ENCODE measurements around the gene TYW3. TPM values are rescaled to one million over a fixed set of nuclear protein-coding genes. Genes with fewer than 3 reads are reported as not detected.
"Not testable (repeated sequence)": the region's sequence is repeated elsewhere in the genome, so short reads cannot be mapped to it uniquely, and the experiment has no call there.

TYW3 gene
- total RNA-seq, 1 experiment from 2014 or later: 31.3 TPM

- CTCF ChIA-PET: no interaction called here
- BruUV-seq (replicated peaks): no TSS peak
Measured at GRCh38 chr1:74737333-74737732, 4.4 kb downstream of the TYW3 start.

DNA sequence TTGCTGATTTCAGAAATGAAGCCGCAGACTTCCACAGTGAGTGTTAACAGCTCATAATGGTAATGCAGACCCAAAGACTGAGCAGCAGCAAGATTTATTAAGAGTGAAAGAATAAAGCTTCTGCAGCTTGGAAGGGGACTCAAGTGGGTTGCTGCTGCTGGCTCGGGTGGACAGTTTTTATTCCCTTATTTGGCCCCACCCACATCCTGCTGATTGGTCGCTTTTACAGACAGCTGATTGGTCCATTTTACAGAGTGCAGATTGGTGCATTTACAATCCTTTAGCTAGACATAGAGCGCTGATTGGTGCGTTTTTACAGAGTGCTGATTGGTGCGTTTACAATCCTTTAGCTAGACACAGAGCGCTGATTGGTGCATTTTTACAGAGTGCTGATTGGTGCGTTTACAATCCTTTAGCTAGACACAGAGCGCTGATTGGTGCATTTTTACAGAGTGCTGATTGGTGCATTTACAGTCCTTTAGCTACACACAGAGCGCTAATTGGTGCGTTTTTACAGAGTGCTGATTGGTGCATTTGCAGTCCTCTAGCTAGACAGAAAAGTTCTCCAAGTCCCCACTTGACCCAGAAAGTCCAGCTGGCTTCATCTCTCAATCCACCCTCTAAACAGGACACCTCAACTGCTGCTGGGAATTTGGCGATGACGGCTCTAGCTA lies 7.5 kb downstream of the TYW3 start:
- CTCF ChIA-PET; BruUV-seq (replicated peaks); intact Hi-C loops (cut with micrococcal nuclease; ENCODE audit: unreplicated experiment); H3K4me3 Mint-ChIP-seq (ENCODE audit: low read depth, unreplicated experiment); H3K27me3 Mint-ChIP-seq (ENCODE audit: unreplicated experiment); H3K4me1 Mint-ChIP-seq (ENCODE audit: low read depth, unreplicated experiment); H3K27ac Mint-ChIP-seq (ENCODE audit: unreplicated experiment); DNase-seq; H3K9me3 Mint-ChIP-seq (ENCODE audit: low read depth, unreplicated experiment): not testable (repeated sequence)
- H3K36me3 Mint-ChIP-seq (ENCODE audit: insufficient read depth, unreplicated experiment): peaks cover 29% of the 10 kb centered on the region

More at GRCh38 chr1:74737333-74737732, 4.4 kb downstream of the TYW3 start:
- H3K9me3 Mint-ChIP-seq (ENCODE audit: low read depth, unreplicated experiment): peaks cover 3% of the 10 kb centered on the region
- intact Hi-C loops (cut with micrococcal nuclease; ENCODE audit: unreplicated experiment): no loop called here
- no peak overlapping the region for H3K27ac Mint-ChIP-seq (ENCODE audit: unreplicated experiment)
- no peak for DNase-seq
- H3K4me3 Mint-ChIP-seq (ENCODE audit: low read depth, unreplicated experiment): no peak overlapping the region
- H3K27me3 Mint-ChIP-seq (ENCODE audit: unreplicated experiment): no peaks in the 10 kb centered on the region
- TF ChIP-seq CTCF (IDR thresholded peaks at IDR 0.05; ENCODE audit: unreplicated experiment): no peak
- H3K4me1 Mint-ChIP-seq (ENCODE audit: low read depth, unreplicated experiment): peaks cover 18% of the 10 kb centered on the region
- peaks cover 45% of the 10 kb centered on the region for H3K36me3 Mint-ChIP-seq (ENCODE audit: insufficient read depth, unreplicated experiment)

- H3K27ac Mint-ChIP-seq (ENCODE audit: unreplicated experiment); DNase-seq; intact Hi-C loops (cut with micrococcal nuclease; ENCODE audit: unreplicated experiment); BruUV-seq (replicated peaks); H3K9me3 Mint-ChIP-seq (ENCODE audit: low read depth, unreplicated experiment); H3K4me1 Mint-ChIP-seq (ENCODE audit: low read depth, unreplicated experiment); H3K4me3 Mint-ChIP-seq (ENCODE audit: low read depth, unreplicated experiment); CTCF ChIA-PET; H3K27me3 Mint-ChIP-seq (ENCODE audit: unreplicated experiment): not testable (repeated sequence)
- peaks cover 24% of the 10 kb centered on the region for H3K36me3 Mint-ChIP-seq (ENCODE audit: insufficient read depth, unreplicated experiment)
Measured at GRCh38 chr1:74745247-74745646, 12.3 kb downstream of the TYW3 start.

GRCh38 chr1:74748960-74749359 lies 16.0 kb downstream of the TYW3 start:
- peaks cover 21% of the 10 kb centered on the region for H3K36me3 Mint-ChIP-seq (ENCODE audit: insufficient read depth, unreplicated experiment)
- H3K4me1 Mint-ChIP-seq (ENCODE audit: low read depth, unreplicated experiment): peaks cover 9% of the 10 kb centered on the region
- no TSS peak for BruUV-seq (replicated peaks)
- no peak for TF ChIP-seq CTCF (IDR thresholded peaks at IDR 0.05; ENCODE audit: unreplicated experiment)
- H3K27me3 Mint-ChIP-seq (ENCODE audit: unreplicated experiment): no peaks in the 10 kb centered on the region
- intact Hi-C loops (cut with micrococcal nuclease; ENCODE audit: unreplicated experiment): no loop called here
- CTCF ChIA-PET: no interaction called here
- H3K27ac Mint-ChIP-seq (ENCODE audit: unreplicated experiment): peak overlapping the region; percentile 17
- no peak for DNase-seq
- H3K4me3 Mint-ChIP-seq (ENCODE audit: low read depth, unreplicated experiment): no peak overlapping the region
- no peaks in the 10 kb centered on the region for H3K9me3 Mint-ChIP-seq (ENCODE audit: low read depth, unreplicated experiment)

DNA sequence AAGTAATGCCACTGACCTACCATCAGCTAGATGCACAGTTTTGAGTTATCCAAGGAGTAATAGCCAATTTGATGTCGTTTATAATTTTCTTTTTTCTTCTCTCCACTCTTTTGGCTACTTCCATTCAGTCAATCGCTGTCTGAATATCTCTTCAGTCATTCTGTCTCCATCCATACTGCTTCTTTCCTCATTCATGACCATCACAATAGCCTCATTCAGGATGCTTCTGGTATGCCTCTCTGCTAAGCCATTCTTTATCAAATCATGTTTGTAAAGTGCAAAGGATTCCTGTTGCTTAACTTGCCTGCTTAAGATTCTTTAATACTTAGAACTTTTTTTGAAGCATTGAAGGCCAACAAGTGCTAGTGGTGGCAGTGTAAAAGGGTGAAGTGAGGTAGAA lies 20.2 kb downstream of the TYW3 start:
- DNase-seq: no peak
- Mint-ChIP-seq H3K4me1 (ENCODE audit: low read depth, unreplicated experiment) (peaks cover 9% of the 10 kb centered on the region), H3K4me3 (ENCODE audit: low read depth, unreplicated experiment) (no peak overlapping the region), H3K27me3 (ENCODE audit: unreplicated experiment) (no peaks in the 10 kb centered on the region), H3K36me3 (ENCODE audit: insufficient read depth, unreplicated experiment) (peaks cover 32% of the 10 kb centered on the region), H3K27ac (ENCODE audit: unreplicated experiment) (no peak overlapping the region), H3K9me3 (ENCODE audit: low read depth, unreplicated experiment) (peaks cover 8% of the 10 kb centered on the region)
- intact Hi-C loops (cut with micrococcal nuclease; ENCODE audit: unreplicated experiment): no loop called here
- no peak for TF ChIP-seq CTCF (IDR thresholded peaks at IDR 0.05; ENCODE audit: unreplicated experiment)
- CTCF ChIA-PET: no interaction called here
- BruUV-seq (replicated peaks): no TSS peak

Measured in Calu3 (cell line).